Measurements from ENCODE around the gene ALKBH7.

DNA sequence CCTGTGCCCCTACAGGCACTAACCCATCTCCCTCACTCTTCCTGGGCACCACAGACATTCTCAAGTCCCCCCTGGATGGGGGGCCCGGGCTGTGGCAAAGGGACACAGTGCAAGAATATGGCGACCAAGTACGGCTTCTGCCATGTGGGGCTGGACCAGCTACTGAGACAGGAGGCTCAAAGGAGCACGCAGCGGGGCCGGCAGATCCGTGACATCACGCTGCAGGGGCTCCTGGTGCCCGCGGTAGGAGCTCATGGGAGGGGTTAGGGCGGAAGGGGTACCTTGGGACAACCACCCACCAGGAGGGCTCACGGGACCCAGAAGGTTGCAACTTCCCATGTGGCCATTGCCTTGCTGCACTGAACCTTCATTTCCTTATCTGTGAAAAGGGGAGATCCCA lies 23.7 kb downstream of the ALKBH7 start:
- TF ChIP-seq EP300 (IDR thresholded peaks at IDR 0.05), result no peak
- TF ChIP-seq POLR2AphosphoS5 (IDR thresholded peaks at IDR 0.05), result no peak
- TF ChIP-seq, protein P1, sequence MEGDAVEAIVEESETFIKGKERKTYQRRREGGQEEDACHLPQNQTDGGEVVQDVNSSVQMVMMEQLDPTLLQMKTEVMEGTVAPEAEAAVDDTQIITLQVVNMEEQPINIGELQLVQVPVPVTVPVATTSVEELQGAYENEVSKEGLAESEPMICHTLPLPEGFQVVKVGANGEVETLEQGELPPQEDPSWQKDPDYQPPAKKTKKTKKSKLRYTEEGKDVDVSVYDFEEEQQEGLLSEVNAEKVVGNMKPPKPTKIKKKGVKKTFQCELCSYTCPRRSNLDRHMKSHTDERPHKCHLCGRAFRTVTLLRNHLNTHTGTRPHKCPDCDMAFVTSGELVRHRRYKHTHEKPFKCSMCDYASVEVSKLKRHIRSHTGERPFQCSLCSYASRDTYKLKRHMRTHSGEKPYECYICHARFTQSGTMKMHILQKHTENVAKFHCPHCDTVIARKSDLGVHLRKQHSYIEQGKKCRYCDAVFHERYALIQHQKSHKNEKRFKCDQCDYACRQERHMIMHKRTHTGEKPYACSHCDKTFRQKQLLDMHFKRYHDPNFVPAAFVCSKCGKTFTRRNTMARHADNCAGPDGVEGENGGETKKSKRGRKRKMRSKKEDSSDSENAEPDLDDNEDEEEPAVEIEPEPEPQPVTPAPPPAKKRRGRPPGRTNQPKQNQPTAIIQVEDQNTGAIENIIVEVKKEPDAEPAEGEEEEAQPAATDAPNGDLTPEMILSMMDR (IDR thresholded peaks at IDR 0.05), result no peak

Measured in suprapubic skin (tissue), 4 donors.